GM13977 (cell line): ENCODE measurements around the gene DLG1.
"Not testable (repeated sequence)": the region's sequence is repeated elsewhere in the genome, so short reads cannot be mapped to it uniquely, and the experiment has no call there.

Experiments
- DNase-seq: peaks from one replicate; pipeline ENCODE4 v3.0.0; 2012; ENCODE audit warnings: low spot score
- in situ Hi-C: fragments of 300-500 bp; cut with MboI; formaldehyde crosslinking; loops from one replicate; pipeline ENCODE4 v1.12.0; 2022; ENCODE audit warnings: low sequenced_read_pairs, low pct_unique_long_range_greater_than_20kb, mixed read lengths, inconsistent platforms; ENCODE audit not compliant: unreplicated experiment
- TF ChIP-seq, protein P1 (sequence below): IDR thresholded peaks from 2 replicates; pipeline ENCODE4 v1.5.1; 2012; ENCODE audit warnings: mild to moderate bottlenecking, control low read depth; ENCODE audit not compliant: insufficient read depth; ENCODE audit errors: extremely low read depth, missing control alignments

The DLG1 gene

DNA sequence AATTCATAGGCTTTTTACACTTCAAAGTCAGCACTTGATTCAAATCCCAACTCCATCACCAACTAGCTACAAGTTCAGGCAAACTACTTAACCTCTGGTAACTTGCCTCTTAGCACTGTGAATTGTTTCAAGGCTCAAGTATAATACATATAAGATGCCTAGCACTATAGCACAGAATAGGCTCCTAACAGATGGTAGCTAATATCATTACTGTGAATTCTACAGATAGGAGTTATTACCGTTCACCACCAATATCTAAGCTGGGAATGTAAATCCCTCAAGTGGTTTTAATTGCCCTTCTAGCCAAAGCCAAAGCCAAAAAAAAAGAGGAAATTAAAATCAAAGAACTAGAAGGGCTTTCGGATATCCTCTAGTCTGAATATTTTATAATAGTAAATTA lies 15.4 kb downstream of the DLG1 start:
- in situ Hi-C loops = no loop called here
- TF ChIP-seq, protein P1, sequence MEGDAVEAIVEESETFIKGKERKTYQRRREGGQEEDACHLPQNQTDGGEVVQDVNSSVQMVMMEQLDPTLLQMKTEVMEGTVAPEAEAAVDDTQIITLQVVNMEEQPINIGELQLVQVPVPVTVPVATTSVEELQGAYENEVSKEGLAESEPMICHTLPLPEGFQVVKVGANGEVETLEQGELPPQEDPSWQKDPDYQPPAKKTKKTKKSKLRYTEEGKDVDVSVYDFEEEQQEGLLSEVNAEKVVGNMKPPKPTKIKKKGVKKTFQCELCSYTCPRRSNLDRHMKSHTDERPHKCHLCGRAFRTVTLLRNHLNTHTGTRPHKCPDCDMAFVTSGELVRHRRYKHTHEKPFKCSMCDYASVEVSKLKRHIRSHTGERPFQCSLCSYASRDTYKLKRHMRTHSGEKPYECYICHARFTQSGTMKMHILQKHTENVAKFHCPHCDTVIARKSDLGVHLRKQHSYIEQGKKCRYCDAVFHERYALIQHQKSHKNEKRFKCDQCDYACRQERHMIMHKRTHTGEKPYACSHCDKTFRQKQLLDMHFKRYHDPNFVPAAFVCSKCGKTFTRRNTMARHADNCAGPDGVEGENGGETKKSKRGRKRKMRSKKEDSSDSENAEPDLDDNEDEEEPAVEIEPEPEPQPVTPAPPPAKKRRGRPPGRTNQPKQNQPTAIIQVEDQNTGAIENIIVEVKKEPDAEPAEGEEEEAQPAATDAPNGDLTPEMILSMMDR = no peak
- DNase-seq = no peak

DNA sequence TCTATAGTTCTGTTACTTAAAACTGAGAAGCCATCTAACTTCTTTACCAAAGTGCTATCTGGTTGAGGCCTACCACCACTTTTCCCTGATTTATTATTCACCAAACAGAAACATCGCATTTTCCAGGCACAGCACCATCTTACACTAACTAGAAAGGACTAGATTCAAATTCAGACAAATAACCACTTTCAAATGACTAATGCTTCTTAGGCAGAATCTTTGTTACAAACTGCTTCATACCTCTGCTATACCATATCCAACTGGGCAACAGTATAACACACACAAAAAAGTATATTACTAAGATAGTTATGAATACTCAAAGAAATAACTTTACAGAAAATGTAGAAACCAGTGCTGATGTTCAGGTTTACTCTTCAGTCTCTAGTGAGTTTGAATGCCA lies 16.6 kb downstream of the DLG1 start:
- in situ Hi-C loops = no loop called here
- TF ChIP-seq, protein P1 = no peak

GRCh38 chr3:197280156-197280555 lies 18.3 kb downstream of the DLG1 start:
- TF ChIP-seq, protein P1 = no peak
- no peak for DNase-seq
- in situ Hi-C loops = no loop called here

More for the DNA sequence above, 16.6 kb downstream of the DLG1 start:
- no peak for DNase-seq

DNA sequence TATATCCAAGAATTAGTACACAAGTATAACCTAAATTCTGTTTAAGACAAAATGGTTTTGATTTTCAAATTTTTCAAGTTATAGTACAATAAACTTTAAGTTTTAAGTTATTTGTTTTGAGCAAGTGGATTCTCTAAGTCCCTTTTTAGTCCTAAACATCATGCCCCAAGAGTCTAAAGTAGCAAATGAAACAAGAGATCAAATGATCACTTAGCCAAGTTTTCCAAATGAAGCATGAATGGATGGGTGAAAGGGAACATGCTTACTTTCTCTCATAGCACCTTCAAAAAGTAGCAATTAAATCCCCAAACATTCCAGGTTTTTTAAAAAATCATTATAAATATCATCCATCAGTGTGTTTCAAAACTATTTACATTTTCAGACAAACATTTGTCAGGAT lies 19.5 kb downstream of the DLG1 start:
- DNase-seq = no peak
- in situ Hi-C loops = no loop called here
- TF ChIP-seq, protein P1 = no peak

GRCh38 chr3:197276808-197277207 lies 21.6 kb downstream of the DLG1 start:
- DNase-seq, in situ Hi-C loops: not testable (repeated sequence)

DNA sequence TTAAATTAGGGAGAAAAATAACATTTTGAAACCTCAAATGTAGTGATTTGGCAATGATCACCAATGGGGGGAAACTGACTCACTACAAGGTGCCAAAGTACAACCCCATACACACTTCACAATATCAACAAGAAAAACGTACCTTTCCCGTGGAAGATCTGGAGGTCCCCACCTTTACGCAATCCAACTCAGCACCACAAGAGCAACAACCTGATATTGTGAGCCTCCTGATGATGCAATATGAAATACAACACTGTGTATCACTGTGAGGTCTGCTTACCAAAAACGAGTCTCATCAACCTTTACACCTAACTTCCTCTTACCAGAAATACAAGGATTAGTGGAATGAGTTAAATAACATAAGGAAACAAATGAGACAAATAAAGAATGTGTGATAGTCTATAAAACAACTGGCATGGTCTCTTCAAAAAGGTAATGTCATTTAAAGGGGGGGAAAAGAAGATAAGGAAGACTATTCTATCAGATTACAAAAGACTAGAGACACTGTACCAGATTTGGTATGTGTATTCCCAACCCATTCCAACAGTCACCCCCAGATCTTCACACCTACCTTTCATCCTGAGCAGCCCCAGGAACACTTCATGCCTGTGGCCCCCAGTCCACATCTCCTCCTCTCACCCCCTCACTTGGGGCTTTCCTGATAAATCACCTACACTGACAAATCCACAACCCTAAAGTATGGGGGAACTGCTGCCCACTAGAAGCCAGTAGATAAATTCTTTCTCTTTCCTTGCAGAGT lies 27.7 kb downstream of the DLG1 start:
- in situ Hi-C loops = no loop called here
- DNase-seq = no peak
- TF ChIP-seq, protein P1 = no peak

- DNase-seq = no peak
- in situ Hi-C loops = no loop called here
- TF ChIP-seq, protein P1 = no peak
Observed at GRCh38 chr3:197269024-197269423, 29.4 kb downstream of the DLG1 start.
